ENCODE results near the gene HOXD10.

The HOXD10 gene

GRCh38 chr2:176136374-176137251 is 20.0 kb downstream of the HOXD10 start:
- no peak for DNase-seq (ENCODE audit: low read depth in 2 of 2)

- no peak for DNase-seq (ENCODE audit: low read depth in 2 of 2)
These were observed 20.6 kb downstream of the HOXD10 start for GRCh38 chr2:176137252-176137580.

- DNase-seq (ENCODE audit: low read depth in 2 of 2): no peak
These were observed 21.3 kb downstream of the HOXD10 start for GRCh38 chr2:176137906-176138305.

- no peak for DNase-seq (ENCODE audit: low read depth in 2 of 2)
These were observed 21.9 kb downstream of the HOXD10 start for GRCh38 chr2:176138526-176138922.

GRCh38 chr2:176138923-176139660 is 22.5 kb downstream of the HOXD10 start:
- no peak for DNase-seq (ENCODE audit: low read depth in 2 of 2)

GRCh38 chr2:176139661-176140512 is 23.3 kb downstream of the HOXD10 start:
- no peak for DNase-seq (ENCODE audit: low read depth in 2 of 2)

GRCh38 chr2:176140513-176141317 is 24.1 kb downstream of the HOXD10 start:
- peak; percentile 56 for DNase-seq (ENCODE audit: low read depth in 2 of 2)

GRCh38 chr2:176142281-176142680 is 25.7 kb downstream of the HOXD10 start:
- no peak for DNase-seq (ENCODE audit: low read depth in 2 of 2)

GRCh38 chr2:176145085-176145969 is 28.7 kb downstream of the HOXD10 start:
- no peak for DNase-seq (ENCODE audit: low read depth in 2 of 2)

- DNase-seq (ENCODE audit: low read depth in 2 of 2): no peak
These were observed 29.5 kb downstream of the HOXD10 start for GRCh38 chr2:176146101-176146500.

- DNase-seq (ENCODE audit: low read depth in 2 of 2): no peak
These were observed 30.1 kb downstream of the HOXD10 start for GRCh38 chr2:176146645-176147044.

GRCh38 chr2:176147210-176147799 is 30.7 kb downstream of the HOXD10 start:
- DNase-seq (ENCODE audit: low read depth in 2 of 2): no peak

GRCh38 chr2:176147800-176148496 is 31.4 kb downstream of the HOXD10 start:
- no peak for DNase-seq (ENCODE audit: low read depth in 2 of 2)

- no peak for DNase-seq (ENCODE audit: low read depth in 2 of 2)
These were observed 32.3 kb downstream of the HOXD10 start for GRCh38 chr2:176148751-176149421.

- no peak for DNase-seq (ENCODE audit: low read depth in 2 of 2)
These were observed 32.9 kb downstream of the HOXD10 start for GRCh38 chr2:176149481-176149938.

GRCh38 chr2:176149939-176150583 is 33.5 kb downstream of the HOXD10 start:
- DNase-seq (ENCODE audit: low read depth in 2 of 2): no peak

GRCh38 chr2:176150584-176151441 is 34.2 kb downstream of the HOXD10 start:
- DNase-seq (ENCODE audit: low read depth in 2 of 2): no peak
